ENCODE measurements around the gene GDF9. TPM values are rescaled to one million over a fixed set of nuclear protein-coding genes. Genes with fewer than 3 reads are reported as not detected.

The GDF9 gene
- total RNA-seq, 4 donors from 2014 or later: 0.47 to 4.8 (median 0.90) TPM

DNA sequence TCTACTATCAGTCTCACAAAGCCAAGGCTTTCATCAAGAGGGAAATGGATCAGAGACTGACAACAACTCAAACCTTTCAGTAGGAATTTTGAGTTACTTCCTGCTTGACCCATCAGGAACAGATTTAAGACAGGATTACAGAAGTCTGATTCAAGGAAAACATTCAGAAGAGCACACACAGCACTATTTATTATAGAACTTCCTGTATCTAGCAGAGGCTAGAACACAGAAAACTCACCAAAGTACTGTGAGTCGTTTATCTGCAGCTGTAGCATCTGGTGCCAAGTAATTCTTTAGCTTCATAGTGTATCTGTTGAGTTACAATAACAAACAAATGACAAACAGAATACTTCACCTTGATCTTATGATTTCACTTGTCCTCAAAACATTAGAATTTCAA is 21.0 kb upstream of the GDF9 start:
- no peak overlapping the region for H3K27ac ChIP-seq
- H3K27me3 ChIP-seq: no peaks in the 10 kb centered on the region
- DNase-seq (ENCODE audit: low spot score in 2 of 2): no peak
- H3K4me3 ChIP-seq: no peak overlapping the region
- 13% methylated on average over 1 of the region's 1 CpG for WGBS
- peaks cover 82% of the 10 kb centered on the region for H3K36me3 ChIP-seq
- TF ChIP-seq EP300 (IDR thresholded peaks at IDR 0.05): no peak
- TF ChIP-seq, protein P1, sequence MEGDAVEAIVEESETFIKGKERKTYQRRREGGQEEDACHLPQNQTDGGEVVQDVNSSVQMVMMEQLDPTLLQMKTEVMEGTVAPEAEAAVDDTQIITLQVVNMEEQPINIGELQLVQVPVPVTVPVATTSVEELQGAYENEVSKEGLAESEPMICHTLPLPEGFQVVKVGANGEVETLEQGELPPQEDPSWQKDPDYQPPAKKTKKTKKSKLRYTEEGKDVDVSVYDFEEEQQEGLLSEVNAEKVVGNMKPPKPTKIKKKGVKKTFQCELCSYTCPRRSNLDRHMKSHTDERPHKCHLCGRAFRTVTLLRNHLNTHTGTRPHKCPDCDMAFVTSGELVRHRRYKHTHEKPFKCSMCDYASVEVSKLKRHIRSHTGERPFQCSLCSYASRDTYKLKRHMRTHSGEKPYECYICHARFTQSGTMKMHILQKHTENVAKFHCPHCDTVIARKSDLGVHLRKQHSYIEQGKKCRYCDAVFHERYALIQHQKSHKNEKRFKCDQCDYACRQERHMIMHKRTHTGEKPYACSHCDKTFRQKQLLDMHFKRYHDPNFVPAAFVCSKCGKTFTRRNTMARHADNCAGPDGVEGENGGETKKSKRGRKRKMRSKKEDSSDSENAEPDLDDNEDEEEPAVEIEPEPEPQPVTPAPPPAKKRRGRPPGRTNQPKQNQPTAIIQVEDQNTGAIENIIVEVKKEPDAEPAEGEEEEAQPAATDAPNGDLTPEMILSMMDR (IDR thresholded peaks at IDR 0.05): no peak
- no peak for TF ChIP-seq POLR2AphosphoS5 (IDR thresholded peaks at IDR 0.05)
- TF ChIP-seq POLR2A (IDR thresholded peaks at IDR 0.05): no peak
- no peaks in the 10 kb centered on the region for H3K4me1 ChIP-seq
- no peaks in the 10 kb centered on the region for H3K9me3 ChIP-seq

DNA sequence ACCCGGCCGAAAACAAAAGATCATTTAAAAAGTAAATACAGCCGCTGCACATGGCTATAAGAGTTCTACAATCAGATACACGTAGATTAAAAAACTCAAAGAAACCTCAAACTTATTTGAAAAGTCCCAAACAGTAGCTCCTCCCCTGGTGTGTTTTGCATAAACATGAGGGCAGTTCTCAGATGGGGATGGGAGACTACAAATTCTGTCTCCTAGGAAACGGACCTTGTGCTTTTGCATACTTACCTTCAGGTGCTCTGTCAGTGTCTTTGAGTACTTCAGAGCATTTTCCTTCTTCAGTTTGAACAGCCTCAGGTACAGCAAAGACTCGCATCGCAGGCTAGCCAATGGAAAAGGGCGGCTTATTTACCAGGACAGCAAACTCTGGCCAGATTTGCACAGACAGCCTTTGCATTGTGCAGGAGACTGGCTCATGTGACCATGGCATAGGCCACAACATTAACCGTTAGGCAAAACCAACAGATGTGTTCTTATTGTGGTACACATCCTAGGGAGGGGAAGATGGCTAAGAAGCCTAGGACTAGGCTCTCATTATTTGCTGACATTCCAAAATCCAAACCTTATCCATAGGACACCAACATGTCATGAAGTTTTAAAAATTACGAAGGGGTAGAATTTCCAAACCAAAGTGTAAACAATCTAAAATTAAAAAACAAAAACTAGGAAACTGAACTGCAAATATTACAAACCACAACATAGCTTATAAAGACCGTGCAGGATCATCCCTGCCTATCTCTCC is 20.0 kb upstream of the GDF9 start:
- Histone ChIP-seq H3K36me3 (peaks cover 82% of the 10 kb centered on the region), H3K27me3 (no peaks in the 10 kb centered on the region), H3K4me1 (no peaks in the 10 kb centered on the region), H3K9me3 (no peaks in the 10 kb centered on the region), H3K4me3 (no peak overlapping the region), H3K27ac (no peak overlapping the region)
- WGBS: 91% methylated on average over 11 of the region's 11 CpGs
- DNase-seq (ENCODE audit: low spot score in 2 of 2): no peak
- TF ChIP-seq EP300 (IDR thresholded peaks at IDR 0.05): no peak
- no peak for TF ChIP-seq POLR2A (IDR thresholded peaks at IDR 0.05)
- no peak for TF ChIP-seq POLR2AphosphoS5 (IDR thresholded peaks at IDR 0.05)
- TF ChIP-seq, protein P1 (IDR thresholded peaks at IDR 0.05): no peak

DNA sequence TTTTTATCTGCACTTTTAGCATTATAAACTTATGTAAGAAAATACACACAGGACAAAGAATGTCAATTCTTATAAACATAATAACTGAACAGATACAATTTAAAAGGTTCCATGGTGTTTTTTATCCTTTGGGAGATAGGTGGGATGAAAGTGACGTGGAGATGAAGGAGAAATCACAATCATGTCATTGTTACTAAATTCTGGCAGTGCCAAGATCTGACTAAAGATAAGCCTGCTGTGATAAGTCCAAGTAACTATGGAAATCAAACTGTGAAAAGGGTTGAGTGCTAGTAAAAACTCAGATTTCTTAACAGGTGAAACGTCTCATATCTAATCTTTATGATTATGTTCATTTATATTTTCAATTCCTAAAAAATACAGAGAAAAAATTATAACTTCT is 18.3 kb upstream of the GDF9 start:
- H3K27ac ChIP-seq: no peak overlapping the region
- no peaks in the 10 kb centered on the region for H3K27me3 ChIP-seq
- peaks cover 83% of the 10 kb centered on the region for H3K36me3 ChIP-seq
- no peaks in the 10 kb centered on the region for H3K4me1 ChIP-seq
- WGBS: 70% methylated on average over 2 of the region's 2 CpGs
- no peak overlapping the region for H3K4me3 ChIP-seq
- no peak for DNase-seq (ENCODE audit: low spot score in 2 of 2)
- no peaks in the 10 kb centered on the region for H3K9me3 ChIP-seq
- TF ChIP-seq POLR2AphosphoS5 (IDR thresholded peaks at IDR 0.05): no peak
- no peak for TF ChIP-seq POLR2A (IDR thresholded peaks at IDR 0.05)
- TF ChIP-seq, protein P1 (IDR thresholded peaks at IDR 0.05): no peak
- no peak for TF ChIP-seq EP300 (IDR thresholded peaks at IDR 0.05)

DNA sequence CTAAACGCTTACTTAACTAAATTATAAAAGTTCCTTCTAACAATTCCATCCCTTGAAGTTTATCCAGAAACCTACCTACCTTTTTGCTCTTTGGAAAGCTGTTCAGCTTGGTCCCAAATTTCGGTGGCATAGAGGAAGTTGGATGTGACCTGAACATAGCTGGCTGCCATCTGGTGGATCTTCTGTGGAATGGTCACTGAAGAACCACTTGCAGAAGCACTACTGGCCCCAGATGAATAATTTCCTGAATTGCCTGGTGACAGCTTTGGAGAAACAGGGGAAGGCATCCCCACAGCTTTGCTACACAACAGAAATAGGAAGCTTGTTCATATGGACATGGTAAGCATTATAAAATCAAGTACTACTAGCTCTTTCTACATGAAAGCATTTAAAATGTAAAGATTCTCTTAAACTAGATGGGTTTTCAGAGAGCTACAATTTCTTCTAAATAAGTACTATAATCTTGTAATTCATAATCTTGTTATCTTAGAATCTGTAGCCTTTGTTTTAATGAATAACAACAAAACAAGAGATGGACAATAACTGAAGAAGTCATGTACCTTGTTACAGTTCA is 17.1 kb upstream of the GDF9 start:
- TF ChIP-seq POLR2AphosphoS5 (IDR thresholded peaks at IDR 0.05) (no peak), POLR2A (IDR thresholded peaks at IDR 0.05) (no peak), EP300 (IDR thresholded peaks at IDR 0.05) (no peak)
- TF ChIP-seq, protein P1 (IDR thresholded peaks at IDR 0.05): peak; percentile 44 to 51
- Histone ChIP-seq H3K27ac (no peak overlapping the region), H3K36me3 (peaks cover 83% of the 10 kb centered on the region), H3K9me3 (no peaks in the 10 kb centered on the region), H3K4me3 (no peak overlapping the region), H3K4me1 (peaks cover under 1% of the 10 kb centered on the region), H3K27me3 (no peaks in the 10 kb centered on the region)
- DNase-seq (ENCODE audit: low spot score in 2 of 2): no peak
- 29% methylated on average over 2 of the region's 2 CpGs for WGBS

DNA sequence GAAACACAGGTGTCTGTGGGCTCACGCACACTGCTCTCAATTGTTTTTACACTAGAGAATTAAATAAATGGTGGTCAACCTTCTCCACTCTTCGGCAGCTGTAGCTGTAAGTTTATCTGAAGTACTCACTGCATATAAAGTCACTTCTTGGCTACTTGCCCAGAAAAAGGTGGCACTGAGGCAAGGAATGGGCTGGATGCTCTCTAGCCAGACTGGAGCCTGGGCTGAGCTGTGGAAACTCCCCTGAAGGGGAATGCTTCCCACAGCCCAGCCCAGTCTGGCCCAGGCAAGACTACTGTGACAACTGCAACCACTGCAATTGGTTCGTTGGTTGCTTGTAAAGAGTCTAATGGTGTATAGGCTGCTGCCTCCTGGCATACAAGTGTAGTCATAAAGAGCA is 11.7 kb upstream of the GDF9 start:
- no peak for DNase-seq (ENCODE audit: low spot score in 2 of 2)
- Histone ChIP-seq H3K4me3 (no peak overlapping the region), H3K27ac (no peak overlapping the region), H3K9me3 (no peaks in the 10 kb centered on the region), H3K36me3 (peaks cover 64% of the 10 kb centered on the region), H3K27me3 (no peaks in the 10 kb centered on the region), H3K4me1 (peaks cover 4% of the 10 kb centered on the region)
- WGBS: 73% methylated on average over 3 of the region's 3 CpGs
- TF ChIP-seq, protein P1 (IDR thresholded peaks at IDR 0.05): no peak
